HepG2 (cell line): ENCODE measurements around the gene NTMT1. TPM values are rescaled to one million over a fixed set of nuclear protein-coding genes. Genes with fewer than 3 reads are reported as not detected.

Source experiments
- CEBPB ChIP-seq: IDR thresholded peaks from 2 replicates; pipeline ENCODE4 v1.6.1; 2011; ENCODE audit warnings: low read depth, low read length, improper control_type of control experiment, borderline replicate concordance
- HES4 ChIP-seq: sonication (generic); formaldehyde crosslinking; IDR thresholded peaks from 2 replicates; pipeline ENCODE4 v1.9.0; 2021; ENCODE audit warnings: mild to moderate bottlenecking, missing genetic modification reagents, borderline replicate concordance
- HNF4A ChIP-seq: sonication (generic); formaldehyde crosslinking; IDR thresholded peaks from 2 replicates; pipeline ENCODE4 v1.4.0; 2020; ENCODE audit warnings: missing genetic modification reagents
- HNF4G ChIP-seq, 2 experiments: sonication (generic) in 1 of 2; formaldehyde crosslinking in 1 of 2; IDR thresholded peaks; 2 replicates each; pipeline versions ENCODE4 v1.4.0 to v1.6.1; 2011 to 2020; ENCODE audit warnings: borderline replicate concordance in 2 of 2, low read depth in 2 of 2, mild to moderate bottlenecking in 2 of 2, low read length in 1 of 2, missing genetic modification reagents in 1 of 2, moderate library complexity in 1 of 2
- JUND ChIP-seq: sonication (generic); formaldehyde crosslinking; IDR thresholded peaks from 2 replicates; pipeline ENCODE4 v1.8.0; 2022; ENCODE audit warnings: mild to moderate bottlenecking, missing genetic modification reagents
- KDM4B ChIP-seq: sonication (generic); formaldehyde crosslinking; IDR thresholded peaks from 2 replicates; pipeline ENCODE4 v1.4.0; 2020; ENCODE audit warnings: missing genetic modification reagents
- MBD4 ChIP-seq: IDR thresholded peaks from 2 replicates; pipeline ENCODE4 v1.6.1; 2012; ENCODE audit warnings: low read length, inconsistent platforms, borderline replicate concordance
- MIER3 ChIP-seq: IDR thresholded peaks from 2 replicates; pipeline ENCODE4 v1.6.1; 2016; ENCODE audit warnings: missing compliant biosample characterization, borderline replicate concordance
- PHB2 ChIP-seq: fragments of 450-650 bp; IDR thresholded peaks from 2 replicates; pipeline ENCODE4 v1.6.1; 2018; ENCODE audit not compliant: partially characterized antibody
- RAD51 ChIP-seq: fragments of 450-650 bp; IDR thresholded peaks from 2 replicates; pipeline ENCODE4 v1.6.1; 2016; ENCODE audit warnings: borderline replicate concordance
- SETDB1 ChIP-seq: sonication (generic); formaldehyde crosslinking; IDR thresholded peaks from 2 replicates; pipeline ENCODE4 v1.5.1; 2020; ENCODE audit warnings: missing genetic modification reagents, mild to moderate bottlenecking, borderline replicate concordance
- SRY ChIP-seq: sonication (generic); formaldehyde crosslinking; IDR thresholded peaks from 2 replicates; pipeline ENCODE4 v1.8.0; 2022; ENCODE audit warnings: mild to moderate bottlenecking, missing genetic modification reagents
- THAP7 ChIP-seq: sonication (generic); formaldehyde crosslinking; IDR thresholded peaks from 2 replicates; pipeline ENCODE4 v1.8.1; 2023; ENCODE audit warnings: mild to moderate bottlenecking, missing genetic modification reagents
- TIGD3 ChIP-seq: sonication (generic); formaldehyde crosslinking; IDR thresholded peaks from 2 replicates; pipeline ENCODE4 v1.5.1; 2020; ENCODE audit warnings: mild to moderate bottlenecking, missing genetic modification reagents, borderline replicate concordance
- TSC22D2 ChIP-seq: sonication (generic); formaldehyde crosslinking; IDR thresholded peaks from 2 replicates; pipeline ENCODE4 v1.5.1; 2020; ENCODE audit warnings: missing genetic modification reagents, mild to moderate bottlenecking, borderline replicate concordance
- ZNF124 ChIP-seq: sonication (generic); formaldehyde crosslinking; IDR thresholded peaks from 2 replicates; pipeline ENCODE4 v1.4.0; 2020; ENCODE audit warnings: missing genetic modification reagents
- ZNF225 ChIP-seq: sonication (generic); formaldehyde crosslinking; IDR thresholded peaks from 2 replicates; pipeline ENCODE4 v1.4.0; 2020; ENCODE audit warnings: mild to moderate bottlenecking, missing genetic modification reagents
- ZNF235 ChIP-seq: sonication (generic); formaldehyde crosslinking; IDR thresholded peaks from 2 replicates; pipeline ENCODE4 v1.8.1; 2023; ENCODE audit warnings: mild to moderate bottlenecking, missing genetic modification reagents, borderline replicate concordance
- ZNF256 ChIP-seq: sonication (generic); formaldehyde crosslinking; conservative IDR thresholded peaks from 2 replicates; pipeline ENCODE4 v1.4.0; 2020; ENCODE audit warnings: missing genetic modification reagents
- ZNF441 ChIP-seq: sonication (generic); formaldehyde crosslinking; IDR thresholded peaks from 2 replicates; pipeline ENCODE4 v1.7.0; 2021; ENCODE audit warnings: missing genetic modification reagents, borderline replicate concordance
- ZNF496 ChIP-seq: sonication (generic); formaldehyde crosslinking; IDR thresholded peaks from 2 replicates; pipeline ENCODE4 v1.8.1; 2023; ENCODE audit warnings: mild to moderate bottlenecking, moderate library complexity, missing genetic modification reagents; ENCODE audit not compliant: insufficient replicate concordance
- ZNF605 ChIP-seq: sonication (generic); formaldehyde crosslinking; IDR thresholded peaks from 2 replicates; pipeline ENCODE4 v1.8.0; 2022; ENCODE audit warnings: mild to moderate bottlenecking, missing genetic modification reagents
- ZNF777 ChIP-seq: sonication (generic); formaldehyde crosslinking; IDR thresholded peaks from 2 replicates; pipeline ENCODE4 v1.4.0; 2020; ENCODE audit warnings: missing genetic modification reagents
- polyA plus RNA-seq, 8 experiments: library from polyadenylated mRNA; depleted of rRNA in 3 of 8; stranded (reverse) in 7 of 8; unstranded in 1 of 8; fragments of >200 nt; fragmentation: Illumina TruSeq in 4 of 8; extraction: Trizol in 4 of 8; gene quantifications; 2 replicates each; pipeline versions ENCODE4 v1.2.1 to v1.2.3, GENCODE V29; 2011 to 2016; ENCODE audit warnings: low read depth in 4 of 8, missing spikeins in 1 of 8, mixed read lengths in 1 of 8; ENCODE audit not compliant: insufficient read depth in 1 of 8
- total RNA-seq, 5 experiments: library from RNA; depleted of rRNA; stranded (reverse); fragments of >200 nt; fragmentation: Illumina TruSeq; extraction: Trizol; gene quantifications; 2 replicates each; pipeline ENCODE4 v1.2.3, GENCODE V29; 2016; ENCODE audit warnings: low read depth in 1 of 5
- TF ChIP-seq, protein P1 (sequence below): sonication (generic); formaldehyde crosslinking; IDR thresholded peaks from 2 replicates; pipeline ENCODE4 v1.8.1; 2023; ENCODE audit warnings: mild to moderate bottlenecking, inconsistent platforms, moderate library complexity, missing genetic modification reagents, borderline replicate concordance
- TF ChIP-seq, protein P2 (sequence below): sonication (generic); formaldehyde crosslinking; IDR thresholded peaks from 2 replicates; pipeline ENCODE4 v1.5.0; 2020; ENCODE audit warnings: mild to moderate bottlenecking, missing genetic modification reagents

Gene NTMT1
- total and polyA plus RNA-seq, 2 of the 13 experiments (the other 11 are each of a cell fraction or from before 2014, with no cell fraction given), result 49.1 to 53.8 TPM

GRCh38 chr9:129596541-129597331 lies 29.2 kb upstream of the NTMT1 start (continued):
- TF ChIP-seq TIGD3 (no peak), CEBPB (no peak), MIER3 (CRISPR knock-in tag) (no peak), ZNF225 (CRISPR knock-in tag) (0 out of 2 replicates have a peak, but pooled peaks have one; percentile 34), TSC22D2 (CRISPR knock-in tag) (no peak), THAP7 (peak; percentile 24; the same call in 1 of the 2 replicates), HNF4A (CRISPR knock-in tag) (no peak; the same call in 1 of the 2 replicates), SRY (CRISPR knock-in tag) (no peak), ZNF777 (CRISPR knock-in tag) (no peak), ZNF124 (no peak), MBD4 (no peak), JUND (CRISPR knock-in tag) (no peak), ZNF441 (CRISPR knock-in tag) (no peak), PHB2 (no peak), ZNF605 (no peak), ZNF235 (CRISPR knock-in tag) (no peak), SETDB1 (CRISPR knock-in tag) (no peak), ZNF256 (CRISPR knock-in tag) (no peak; the same call in 1 of the 2 replicates), HES4 (CRISPR knock-in tag) (peak; percentile 75; the same call in 1 of the 2 replicates), KDM4B (CRISPR knock-in tag) (no peak), RAD51 (no peak), ZNF496 (CRISPR knock-in tag) (no peak), HNF4G (IDR thresholded peaks at IDR 0.05; ENCODE audit: borderline replicate concordance, low read depth, low read length) (no peak; the same call in 1 of the 2 replicates), HNF4G (CRISPR knock-in tag; IDR thresholded peaks at IDR 0.05; ENCODE audit: borderline replicate concordance, low read depth) (no peak)
- TF ChIP-seq, protein P1, sequence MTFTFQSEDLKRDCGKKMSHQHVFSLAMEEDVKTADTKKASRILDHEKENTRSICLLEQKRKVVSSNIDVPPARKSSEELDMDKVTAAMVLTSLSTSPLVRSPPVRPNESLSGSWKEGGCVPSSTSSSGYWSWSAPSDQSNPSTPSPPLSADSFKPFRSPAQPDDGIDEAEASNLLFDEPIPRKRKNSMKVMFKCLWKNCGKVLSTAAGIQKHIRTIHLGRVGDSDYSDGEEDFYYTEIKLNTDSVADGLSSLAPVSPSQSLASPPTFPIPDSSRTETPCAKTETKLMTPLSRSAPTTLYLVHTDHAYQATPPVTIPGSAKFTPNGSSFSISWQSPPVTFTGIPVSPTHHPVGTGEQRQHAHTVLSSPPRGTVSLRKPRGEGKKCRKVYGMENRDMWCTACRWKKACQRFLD, result no peak
- TF ChIP-seq, protein P2, sequence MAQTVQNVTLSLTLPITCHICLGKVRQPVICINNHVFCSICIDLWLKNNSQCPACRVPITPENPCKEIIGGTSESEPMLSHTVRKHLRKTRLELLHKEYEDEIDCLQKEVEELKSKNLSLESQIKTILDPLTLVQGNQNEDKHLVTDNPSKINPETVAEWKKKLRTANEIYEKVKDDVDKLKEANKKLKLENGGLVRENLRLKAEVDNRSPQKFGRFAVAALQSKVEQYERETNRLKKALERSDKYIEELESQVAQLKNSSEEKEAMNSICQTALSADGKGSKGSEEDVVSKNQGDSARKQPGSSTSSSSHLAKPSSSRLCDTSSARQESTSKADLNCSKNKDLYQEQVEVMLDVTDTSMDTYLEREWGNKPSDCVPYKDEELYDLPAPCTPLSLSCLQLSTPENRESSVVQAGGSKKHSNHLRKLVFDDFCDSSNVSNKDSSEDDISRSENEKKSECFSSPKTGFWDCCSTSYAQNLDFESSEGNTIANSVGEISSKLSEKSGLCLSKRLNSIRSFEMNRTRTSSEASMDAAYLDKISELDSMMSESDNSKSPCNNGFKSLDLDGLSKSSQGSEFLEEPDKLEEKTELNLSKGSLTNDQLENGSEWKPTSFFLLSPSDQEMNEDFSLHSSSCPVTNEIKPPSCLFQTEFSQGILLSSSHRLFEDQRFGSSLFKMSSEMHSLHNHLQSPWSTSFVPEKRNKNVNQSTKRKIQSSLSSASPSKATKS, result peak; percentile 54; the same call in 1 of the 2 replicates
